Measurements from ENCODE around the gene IER5.
"Not testable (repeated sequence)": the region's sequence is repeated elsewhere in the genome, so short reads cannot be mapped to it uniquely, and the experiment has no call there.

The IER5 gene

DNA sequence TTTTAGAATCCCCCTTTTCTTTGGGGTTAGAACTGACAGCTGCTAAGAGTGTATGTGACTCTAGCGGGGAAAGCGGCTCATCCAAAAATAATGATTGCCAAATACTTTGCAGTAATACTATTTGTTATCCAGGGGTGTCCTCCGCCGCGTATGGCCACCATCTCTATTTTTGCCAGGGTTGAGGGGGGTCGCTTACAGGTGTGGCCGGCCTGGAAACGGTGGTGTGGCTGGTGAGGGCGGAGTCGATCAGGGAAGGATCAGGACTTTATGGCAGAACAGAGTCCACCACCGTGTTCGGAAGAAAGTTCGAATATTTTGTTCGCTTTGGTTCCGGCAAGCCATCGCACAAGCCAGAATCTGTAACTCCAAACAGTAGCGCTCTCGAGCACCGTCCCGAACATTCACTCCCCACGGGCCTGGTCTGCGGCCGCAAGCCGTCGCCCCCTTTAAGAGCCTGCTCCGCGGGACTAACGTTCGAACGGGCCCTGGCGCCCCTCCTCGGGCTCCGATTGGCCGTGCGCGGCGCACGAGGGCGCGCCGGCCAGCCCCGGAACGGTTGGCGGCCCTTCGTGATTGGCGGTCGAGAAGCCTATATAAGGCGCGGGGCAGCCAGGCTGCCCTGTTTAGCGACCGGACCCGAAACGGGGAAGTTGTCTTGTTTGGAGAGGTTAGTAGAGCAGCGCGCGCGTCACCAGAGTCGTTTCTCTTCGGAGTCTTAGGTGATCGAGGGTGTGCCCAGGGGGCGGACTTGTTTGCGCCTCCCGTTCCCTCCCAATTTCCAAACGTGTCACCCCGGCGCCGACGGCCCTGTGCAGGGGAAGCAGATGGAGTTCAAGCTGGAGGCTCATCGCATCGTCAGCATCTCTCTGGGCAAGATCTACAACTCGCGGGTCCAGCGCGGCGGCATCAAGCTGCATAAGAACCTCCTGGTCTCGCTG lies at the start of gene IER5:
Gene IER5, plus strand, starts transcription at position 622 of the 938 bp plus-strand sequence. Its CDS starts 203 bp downstream, at position 825.
- peak; percentile 96 for DNase-seq

DNA sequence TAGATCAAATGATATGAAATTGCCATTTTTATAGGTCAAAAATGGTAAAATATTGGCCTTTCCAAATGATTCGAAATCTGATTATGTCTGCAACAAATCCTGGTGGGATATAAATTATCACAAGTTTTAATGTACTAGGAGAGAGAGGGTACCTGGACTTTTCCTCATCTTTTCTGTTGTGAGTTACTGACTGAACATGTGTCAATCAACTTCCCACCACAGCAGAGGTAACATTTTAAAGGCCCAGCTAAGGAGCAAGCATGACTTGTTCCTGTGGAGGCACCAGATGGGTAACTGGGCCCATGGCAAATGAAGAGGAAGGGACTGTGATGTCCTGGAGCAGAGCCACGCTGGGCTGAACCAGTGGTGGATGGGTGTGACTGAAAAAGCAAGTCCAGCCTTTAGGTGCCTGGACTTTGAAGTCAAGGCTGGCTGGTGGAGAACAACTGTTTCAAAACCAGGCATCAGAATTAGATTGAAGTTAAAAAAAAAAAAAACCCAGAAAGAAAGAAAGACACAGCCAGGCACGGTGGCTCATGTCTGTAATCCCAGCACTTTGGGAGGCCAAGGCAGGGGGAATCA lies 48.1 kb upstream of the IER5 start:
- no peak for DNase-seq

DNA sequence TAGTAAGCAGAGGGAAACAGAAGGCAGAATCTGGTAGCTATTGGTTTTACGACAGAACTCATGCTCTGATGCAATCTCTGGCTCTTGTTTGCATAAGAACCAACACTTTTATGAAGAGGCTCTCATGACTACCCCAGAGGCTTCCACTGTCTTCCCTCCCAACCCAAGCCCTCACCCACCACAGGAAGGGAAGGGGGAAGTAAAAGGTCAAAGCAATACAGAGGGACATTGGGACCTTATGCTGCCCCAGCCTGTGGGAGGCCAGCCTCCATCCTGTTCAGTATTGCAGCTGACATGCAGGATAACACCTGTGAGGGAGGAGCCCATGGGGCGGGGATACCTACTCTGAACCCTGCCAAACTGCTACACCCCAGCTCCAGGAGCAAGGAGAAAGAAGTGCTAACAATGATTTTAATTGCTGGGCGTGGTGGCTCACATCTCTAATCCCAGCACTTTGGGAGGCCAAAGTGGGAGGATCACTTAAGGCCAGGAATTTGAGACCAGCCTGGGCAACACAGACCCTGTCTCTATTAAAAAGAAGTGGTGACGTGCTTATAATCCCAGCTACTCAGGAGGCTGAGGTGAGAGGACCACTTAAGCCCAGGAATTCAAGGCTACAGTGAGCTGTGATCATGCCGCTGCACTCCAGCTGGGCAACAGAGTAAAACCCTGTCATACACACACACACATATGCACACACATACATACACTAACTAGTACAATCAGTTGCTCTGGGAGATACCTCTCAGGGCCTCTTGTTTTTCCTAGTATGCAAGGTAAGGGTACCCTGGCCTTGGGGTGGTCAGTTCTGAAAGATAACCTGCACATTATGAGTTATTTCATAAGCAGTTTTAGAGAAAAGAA lies 45.2 kb upstream of the IER5 start:
- DNase-seq = no peak

- peak; percentile 63 for DNase-seq
Observed at GRCh38 chr1:181044449-181044966, 44.0 kb upstream of the IER5 start.

DNA sequence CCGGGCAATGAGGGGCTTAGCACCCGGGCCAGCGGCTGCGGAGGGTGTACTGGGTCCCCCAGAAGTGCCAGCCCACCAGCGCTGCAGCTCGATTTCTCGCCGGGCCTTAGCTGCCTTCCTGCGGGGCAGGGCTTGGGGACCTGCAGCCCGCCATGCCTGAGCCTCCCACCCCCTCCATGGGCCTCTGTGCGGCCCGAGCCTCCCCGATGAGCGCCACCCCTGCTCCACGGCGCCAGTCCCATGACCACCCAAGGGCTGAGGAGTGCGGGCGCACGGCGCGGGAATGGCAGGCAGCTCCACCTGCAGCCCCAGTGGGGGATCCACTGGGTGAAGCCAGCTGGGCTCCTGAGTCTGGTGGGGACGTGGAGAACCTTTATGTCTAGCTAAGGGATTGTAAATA lies 42.6 kb upstream of the IER5 start:
- DNase-seq = not testable (repeated sequence)

DNA sequence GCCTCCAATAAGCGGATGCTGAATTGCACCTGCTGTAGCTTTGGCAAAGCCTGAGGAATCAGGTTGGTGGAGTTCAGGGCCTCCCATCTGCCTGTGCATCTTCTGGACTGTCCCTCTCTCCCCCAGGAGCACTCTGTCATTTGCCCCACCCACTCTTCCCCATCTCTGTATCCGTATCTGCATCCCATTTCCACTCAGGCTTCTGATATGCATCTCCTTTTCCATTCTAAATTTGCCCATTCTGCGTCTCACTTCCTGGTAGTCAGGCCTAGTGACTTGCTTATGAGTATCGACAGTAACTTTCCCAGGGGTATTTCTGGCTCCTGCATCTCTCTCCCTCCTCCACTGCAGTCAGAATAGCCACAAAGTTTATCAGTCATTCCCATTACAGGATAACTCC lies 39.1 kb upstream of the IER5 start:
- DNase-seq = no peak

- DNase-seq = no peak
Observed at GRCh38 chr1:181050922-181051321, 37.6 kb upstream of the IER5 start.

GRCh38 chr1:181056560-181056959 lies 31.9 kb upstream of the IER5 start:
- no peak for DNase-seq

GRCh38 chr1:181057079-181057478 lies 31.4 kb upstream of the IER5 start:
- DNase-seq = no peak

DNA sequence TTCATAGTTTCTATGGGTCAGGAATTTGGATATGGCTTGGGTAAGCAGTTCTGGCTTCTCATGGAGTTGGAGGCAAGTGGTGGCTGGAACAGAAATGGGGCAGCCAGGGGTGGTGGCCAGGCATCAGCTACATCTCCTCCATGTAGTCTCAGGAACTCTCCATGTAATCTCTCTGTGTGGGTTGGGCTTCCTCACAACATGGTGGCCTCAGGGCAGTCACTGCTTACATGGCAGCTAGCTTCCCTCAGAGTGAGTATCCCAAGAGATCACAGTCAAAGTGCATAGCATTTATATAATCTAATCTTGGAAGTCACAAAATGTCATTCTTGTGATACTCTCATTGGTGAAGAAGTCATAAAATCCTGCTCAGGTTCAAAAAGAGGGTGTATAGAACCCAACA lies 29.1 kb upstream of the IER5 start:
- no peak for DNase-seq

GRCh38 chr1:181060066-181060465 lies 28.4 kb upstream of the IER5 start:
- DNase-seq = no peak

GRCh38 chr1:181060947-181061346 lies 27.6 kb upstream of the IER5 start:
- DNase-seq = not testable (repeated sequence)

GRCh38 chr1:181061487-181061886 lies 27.0 kb upstream of the IER5 start:
- DNase-seq = no peak

- DNase-seq = peak; percentile 34
Observed at GRCh38 chr1:181061891-181062835, 26.3 kb upstream of the IER5 start.

DNA sequence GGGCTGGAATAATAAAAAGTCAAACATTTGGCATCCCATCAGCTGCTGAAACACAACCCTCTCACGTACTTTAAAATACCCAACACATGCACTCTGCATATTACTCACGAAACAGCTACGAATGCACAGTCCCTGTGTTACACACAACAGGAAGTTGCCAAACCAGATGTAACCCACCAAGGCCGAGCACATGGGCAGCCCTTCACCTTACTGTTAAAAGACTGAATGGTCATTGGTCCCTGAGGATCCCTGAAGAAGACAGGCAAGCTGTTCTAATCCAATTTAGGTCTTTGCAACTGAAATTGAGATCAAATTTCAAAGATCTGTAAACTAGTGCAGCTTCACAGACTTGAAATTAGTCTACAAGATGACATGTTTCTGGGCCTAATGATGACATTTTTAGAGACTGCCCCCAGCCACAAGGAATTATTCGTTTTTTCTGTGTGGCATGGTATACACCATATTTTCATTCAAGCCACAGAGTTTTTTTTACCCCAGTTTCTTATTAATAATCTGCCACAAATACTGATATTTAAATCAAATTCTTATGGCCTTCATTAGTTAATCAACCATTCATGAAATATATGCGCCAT lies 25.6 kb upstream of the IER5 start:
- peak; percentile 17 for DNase-seq

- DNase-seq = no peak
Observed at GRCh38 chr1:181064011-181064623, 24.4 kb upstream of the IER5 start.

GRCh38 chr1:181064702-181065101 lies 23.8 kb upstream of the IER5 start:
- DNase-seq = no peak

DNA sequence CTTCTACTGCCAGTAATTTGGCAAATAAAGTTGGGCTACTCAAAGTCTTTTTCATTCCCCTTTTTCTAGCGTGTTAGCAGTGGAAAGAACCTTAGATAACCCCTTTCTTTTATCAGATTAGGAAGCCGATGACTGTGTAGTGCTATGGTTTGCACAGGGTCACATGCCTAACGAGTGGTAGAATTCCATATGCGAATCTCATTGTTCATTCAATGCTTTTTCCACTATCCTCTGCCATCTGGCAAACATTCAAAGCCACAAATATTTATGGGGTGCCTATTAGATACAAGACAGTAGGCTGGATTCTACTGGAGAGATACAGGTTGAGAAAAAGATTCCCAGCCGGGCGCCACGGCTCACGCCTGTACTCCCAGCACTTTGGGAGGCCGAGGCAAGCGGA lies 14.9 kb upstream of the IER5 start:
- no peak for DNase-seq

DNA sequence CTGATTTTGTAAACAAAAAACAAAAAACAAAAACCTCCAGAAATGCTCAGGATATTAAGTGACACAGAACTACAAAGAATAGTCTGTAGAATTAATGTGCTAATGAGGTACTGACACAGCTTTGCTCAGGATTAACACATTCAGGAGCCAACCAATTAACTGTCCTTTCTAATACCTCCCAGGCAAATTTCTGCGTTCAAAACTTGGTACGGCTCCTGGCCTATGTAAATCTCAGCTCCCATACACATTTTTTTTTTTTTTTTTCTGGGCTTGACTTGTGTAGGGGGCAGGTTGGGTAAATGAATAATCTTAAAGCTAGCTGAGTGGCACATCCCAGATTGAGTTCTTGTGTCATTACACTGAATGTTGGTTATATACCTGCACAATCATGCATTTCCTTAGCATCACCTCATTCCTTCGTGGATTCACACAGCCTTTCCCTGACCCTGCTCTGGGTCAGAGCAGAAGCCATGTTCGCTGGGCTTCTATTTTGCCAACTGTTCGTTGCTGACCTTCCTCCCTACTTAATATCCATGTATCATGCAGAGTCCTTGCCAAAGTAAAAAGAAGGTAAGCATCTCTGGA lies 12.6 kb upstream of the IER5 start:
- no peak for DNase-seq

DNA sequence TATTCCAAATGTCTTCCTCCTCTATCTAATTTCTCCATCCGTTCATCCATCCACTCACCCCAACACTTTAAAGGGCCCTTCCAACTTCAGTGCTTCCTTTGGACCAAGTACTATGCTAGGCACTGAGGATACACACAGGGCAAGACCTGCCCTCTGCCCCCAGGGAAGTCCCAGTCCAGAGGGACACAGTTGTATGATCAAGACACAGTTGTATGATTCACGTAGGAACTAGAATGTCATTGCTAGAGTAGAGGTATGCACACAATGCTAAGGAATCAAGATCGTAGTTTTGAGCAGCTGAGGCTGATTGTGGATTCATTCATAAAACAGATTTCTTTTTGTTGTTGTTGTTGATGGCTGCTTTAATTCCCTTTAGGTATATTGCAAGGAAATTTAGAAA lies 11.6 kb upstream of the IER5 start:
- no peak for DNase-seq

Measured in stimulated activated CD4-positive, alpha-beta T cell treated with anti-CD3 and anti-CD28 coated beads, Interleukin-15, amount 100 ng/mL, for 24 hours (primary cell).